SK-N-SH (cell line): Measurements from ENCODE around the gene TMEM169.

Source experiments
- CHD2 ChIP-seq: fragments of 150-350 bp; IDR thresholded peaks from 2 replicates; pipeline ENCODE4 v1.6.1; 2018; ENCODE audit warnings: low read length; ENCODE audit not compliant: partially characterized antibody
- ELF1 ChIP-seq: IDR thresholded peaks from 2 replicates; pipeline ENCODE4 v1.4.0; 2012
- FOXM1 ChIP-seq: IDR thresholded peaks from 2 replicates; pipeline ENCODE4 v1.4.0; 2012; ENCODE audit warnings: low read depth, mild to moderate bottlenecking
- NRF1 ChIP-seq: IDR thresholded peaks from 2 replicates; pipeline ENCODE4 v1.6.1; 2012; ENCODE audit warnings: low read depth, mild to moderate bottlenecking, low read length
- POLR2AphosphoS5 ChIP-seq: IDR thresholded peaks from 2 replicates; pipeline ENCODE4 v1.6.1; 2012; ENCODE audit warnings: low read depth, low read length
- RFX5 ChIP-seq: IDR thresholded peaks from 2 replicates; pipeline ENCODE4 v1.6.1; 2012; ENCODE audit warnings: mild to moderate bottlenecking, improper control_type of control experiment, low read length
- TF ChIP-seq, protein P1 (sequence below): IDR thresholded peaks from 2 replicates; pipeline ENCODE4 v1.4.0; 2012; ENCODE audit warnings: low read depth, borderline replicate concordance

GRCh38 chr2:216051350-216051749 lies 30.4 kb upstream of the TMEM169 start:
- TF ChIP-seq, protein P1, sequence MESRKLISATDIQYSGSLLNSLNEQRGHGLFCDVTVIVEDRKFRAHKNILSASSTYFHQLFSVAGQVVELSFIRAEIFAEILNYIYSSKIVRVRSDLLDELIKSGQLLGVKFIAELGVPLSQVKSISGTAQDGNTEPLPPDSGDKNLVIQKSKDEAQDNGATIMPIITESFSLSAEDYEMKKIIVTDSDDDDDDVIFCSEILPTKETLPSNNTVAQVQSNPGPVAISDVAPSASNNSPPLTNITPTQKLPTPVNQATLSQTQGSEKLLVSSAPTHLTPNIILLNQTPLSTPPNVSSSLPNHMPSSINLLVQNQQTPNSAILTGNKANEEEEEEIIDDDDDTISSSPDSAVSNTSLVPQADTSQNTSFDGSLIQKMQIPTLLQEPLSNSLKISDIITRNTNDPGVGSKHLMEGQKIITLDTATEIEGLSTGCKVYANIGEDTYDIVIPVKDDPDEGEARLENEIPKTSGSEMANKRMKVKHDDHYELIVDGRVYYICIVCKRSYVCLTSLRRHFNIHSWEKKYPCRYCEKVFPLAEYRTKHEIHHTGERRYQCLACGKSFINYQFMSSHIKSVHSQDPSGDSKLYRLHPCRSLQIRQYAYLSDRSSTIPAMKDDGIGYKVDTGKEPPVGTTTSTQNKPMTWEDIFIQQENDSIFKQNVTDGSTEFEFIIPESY = no peak
- TF ChIP-seq POLR2AphosphoS5 (no peak), FOXM1 (no peak), CHD2 (no peak), NRF1 (no peak), ELF1 (no peak), RFX5 (no peak)
